K562 (cell line): ENCODE measurements around the gene DCAF8. TPM values are rescaled to one million over a fixed set of nuclear protein-coding genes. Genes with fewer than 3 reads are reported as not detected.

Experiments
- BDP1 ChIP-seq: IDR thresholded peaks from 3 replicates; pipeline ENCODE4 v1.6.1; 2011; ENCODE audit not compliant: insufficient read length, insufficient read depth
- MCM3 ChIP-seq: fragments of 450-650 bp; IDR thresholded peaks from 2 replicates; pipeline ENCODE4 v1.6.1; 2016
- MYC ChIP-seq, 2 experiments: fragments of 250-450 bp in 1 of 2; sonication (Bioruptor Pico) in 1 of 2; IDR thresholded peaks; 2 replicates each; pipeline versions ENCODE4 v1.5.1 to v1.6.1; 2012 to 2021; ENCODE audit warnings: low read depth in 2 of 2, borderline replicate concordance in 1 of 2, improper control_type of control experiment in 1 of 2, low read length in 1 of 2, mild to moderate bottlenecking in 1 of 2, moderate library complexity in 1 of 2
- NFATC3 ChIP-seq: fragments of 450-650 bp; IDR thresholded peaks from 2 replicates; pipeline ENCODE4 v1.6.1; 2017; ENCODE audit warnings: mild to moderate bottlenecking
- POLR3A ChIP-seq: IDR thresholded peaks from 2 replicates; pipeline ENCODE4 v1.6.1; 2011; ENCODE audit warnings: borderline replicate concordance, mild to moderate bottlenecking, moderate library complexity; ENCODE audit not compliant: insufficient read length, insufficient read depth; ENCODE audit errors: extremely low read depth
- SRSF1 ChIP-seq: fragments of 200-400 bp; formaldehyde crosslinking; IDR thresholded peaks from 2 replicates; pipeline ENCODE4 v1.6.1; 2017; ENCODE audit warnings: mild to moderate bottlenecking, low read depth, low read length, moderate library complexity
- TCF7L2 ChIP-seq: fragments of 150-350 bp; IDR thresholded peaks from 2 replicates; pipeline ENCODE4 v1.6.1; 2016; ENCODE audit warnings: low read depth, mild to moderate bottlenecking, low read length, moderate library complexity
- U2AF2 ChIP-seq: fragments of 200-400 bp; formaldehyde crosslinking; optimal IDR thresholded peaks from 2 replicates; pipeline ENCODE3; 2017; ENCODE audit warnings: low read depth, mild to moderate bottlenecking, low read length
- XRCC3 ChIP-seq: fragments of 450-650 bp; IDR thresholded peaks from 2 replicates; pipeline ENCODE4 v1.6.1; 2017; ENCODE audit warnings: mild to moderate bottlenecking, moderate library complexity
- ZBTB8A ChIP-seq: fragments of 450-650 bp; IDR thresholded peaks from 2 replicates; pipeline ENCODE4 v1.6.1; 2018; ENCODE audit warnings: mild to moderate bottlenecking, moderate library complexity; ENCODE audit not compliant: partially characterized antibody
- ZFP30 ChIP-seq: fragments of 250-450 bp; sonication (Bioruptor Pico); IDR thresholded peaks from 2 replicates; pipeline ENCODE4 v1.8.0; 2022; ENCODE audit warnings: moderate library complexity, mild to moderate bottlenecking, inconsistent platforms, borderline replicate concordance
- ZNF384 ChIP-seq: IDR thresholded peaks from 2 replicates; pipeline ENCODE4 v1.6.1; 2012; ENCODE audit warnings: low read depth, low read length, improper control_type of control experiment
- ZNF589 ChIP-seq: fragments of 200-800 bp; sonication (Bioruptor generic); IDR thresholded peaks from 2 replicates; pipeline ENCODE4 v1.6.1; 2016; ENCODE audit warnings: low read depth, missing genetic modification characterization, missing compliant biosample characterization
- polyA plus RNA-seq, 8 experiments: library from polyadenylated mRNA; depleted of rRNA in 4 of 8; stranded (reverse) in 5 of 8; unstranded in 3 of 8; fragments of >200 nt; fragmentation: Nextera tagmentation in 2 of 8; fragmentation: Illumina TruSeq in 1 of 8; extraction: Ambion mirVana in 2 of 8; extraction: Trizol in 1 of 8; gene quantifications; 2 replicates each; pipeline versions ENCODE4 v1.2.1 to v1.2.3, GENCODE V29; 2011 to 2014; ENCODE audit warnings: inconsistent platforms in 1 of 8, missing spikeins in 1 of 8
- total RNA-seq, 7 experiments: library from RNA; depleted of rRNA in 6 of 7; stranded (reverse); fragments of >200 nt in 6 of 7; fragmentation: Illumina TruSeq in 2 of 7; extraction: Trizol in 2 of 7; gene quantifications; 2 replicates each; pipeline versions ENCODE4 v1.2.1 to v1.2.3, GENCODE V29; 2011 to 2021; ENCODE audit warnings: low replicate concordance in 1 of 7
- TF ChIP-seq, protein P1 (sequence below), 2 experiments: IDR thresholded peaks; 2 replicates each; pipeline ENCODE4 v1.6.1; 2011; ENCODE audit warnings: borderline replicate concordance in 1 of 2, control low read depth in 1 of 2, low read depth in 1 of 2, low read length in 1 of 2, mild to moderate bottlenecking in 1 of 2, mixed read lengths in 1 of 2, moderate library complexity in 1 of 2; ENCODE audit not compliant: insufficient read depth in 1 of 2, insufficient read length in 1 of 2, poor library complexity in 1 of 2, severe bottlenecking in 1 of 2; ENCODE audit errors: extremely low read depth in 1 of 2
- TF ChIP-seq, protein P2 (sequence below): fragments of 450-650 bp; formaldehyde crosslinking; IDR thresholded peaks from 2 replicates; pipeline ENCODE4 v1.4.0; 2020; ENCODE audit warnings: mild to moderate bottlenecking, moderate library complexity
- TF ChIP-seq, protein P3 (sequence below): fragments of 250-450 bp; sonication (Bioruptor Pico); IDR thresholded peaks from 2 replicates; pipeline ENCODE4 v1.8.0; 2021; ENCODE audit warnings: moderate library complexity, mild to moderate bottlenecking, inconsistent platforms
- TF ChIP-seq, protein P4 (sequence below): fragments of 450-650 bp; IDR thresholded peaks from one replicate; pipeline ENCODE4 v1.6.1; 2018; ENCODE audit warnings: mild to moderate bottlenecking, moderate library complexity; ENCODE audit not compliant: partially characterized antibody
- TF ChIP-seq, protein P5 (sequence below): fragments of 250-450 bp; sonication (Bioruptor Pico); IDR thresholded peaks from 2 replicates; pipeline ENCODE4 v1.8.0; 2021; ENCODE audit warnings: moderate library complexity, mild to moderate bottlenecking, inconsistent platforms
- TF ChIP-seq, protein P6 (sequence below): sonication (generic); formaldehyde crosslinking; IDR thresholded peaks from 2 replicates; pipeline ENCODE4 v1.9.0; 2022; ENCODE audit warnings: mild to moderate bottlenecking, missing genetic modification reagents
- TF ChIP-seq, protein P7 (sequence below): sonication (generic); formaldehyde crosslinking; IDR thresholded peaks from 2 replicates; pipeline ENCODE4 v1.5.0; 2020; ENCODE audit warnings: missing genetic modification reagents

DCAF8 gene
- total and polyA plus RNA-seq, 9 of the 15 experiments (the other 6 are each of a cell fraction or from before 2014, with no cell fraction given): 11.6 to 149 (median 81.3) TPM

DNA sequence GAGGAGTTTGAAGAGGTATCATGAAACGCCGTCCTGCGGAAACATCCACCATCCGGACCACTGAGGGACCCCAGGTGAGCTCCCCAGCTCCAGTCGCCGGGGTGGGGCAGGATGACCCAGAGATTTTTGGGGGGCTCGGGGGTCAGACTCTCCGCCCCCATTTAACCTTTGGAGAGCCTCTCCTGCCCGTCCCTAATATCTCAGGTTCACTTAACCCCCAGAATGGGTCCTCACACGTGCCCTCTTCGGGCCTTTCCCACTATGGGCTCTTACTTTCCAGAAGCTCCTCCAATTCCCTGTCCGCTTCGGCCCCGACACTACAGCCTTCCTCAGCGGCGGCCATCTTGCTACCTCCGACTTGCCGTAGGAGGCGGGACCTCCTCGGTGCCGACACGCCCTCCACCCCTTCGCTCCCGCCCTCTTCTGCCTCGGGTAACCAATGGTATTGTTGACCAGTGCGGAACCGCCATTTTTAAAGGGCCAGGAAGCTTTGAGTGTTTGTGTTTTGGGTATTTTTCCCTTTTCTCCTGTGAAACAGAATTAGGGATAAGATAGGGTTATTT is 22.5 kb upstream of the DCAF8 start, which contains the start of gene PEX19 (continued):
- TF ChIP-seq, protein P1, sequence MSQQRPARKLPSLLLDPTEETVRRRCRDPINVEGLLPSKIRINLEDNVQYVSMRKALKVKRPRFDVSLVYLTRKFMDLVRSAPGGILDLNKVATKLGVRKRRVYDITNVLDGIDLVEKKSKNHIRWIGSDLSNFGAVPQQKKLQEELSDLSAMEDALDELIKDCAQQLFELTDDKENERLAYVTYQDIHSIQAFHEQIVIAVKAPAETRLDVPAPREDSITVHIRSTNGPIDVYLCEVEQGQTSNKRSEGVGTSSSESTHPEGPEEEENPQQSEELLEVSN (IDR thresholded peaks at IDR 0.05; ENCODE audit: borderline replicate concordance in 1 of 2, extremely low read depth in 1 of 2, insufficient read depth in 1 of 2, insufficient read length in 1 of 2, low read depth in 1 of 2, low read length in 1 of 2, poor library complexity in 1 of 2, severe bottlenecking in 1 of 2): no peak
- no peak for TF ChIP-seq SRSF1
- no peak for TF ChIP-seq ZFP30
- no peak for TF ChIP-seq NFATC3
- no peak for TF ChIP-seq ZBTB8A
- no peak for TF ChIP-seq ZNF589 (CRISPR knock-in tag)
- TF ChIP-seq, protein P2, sequence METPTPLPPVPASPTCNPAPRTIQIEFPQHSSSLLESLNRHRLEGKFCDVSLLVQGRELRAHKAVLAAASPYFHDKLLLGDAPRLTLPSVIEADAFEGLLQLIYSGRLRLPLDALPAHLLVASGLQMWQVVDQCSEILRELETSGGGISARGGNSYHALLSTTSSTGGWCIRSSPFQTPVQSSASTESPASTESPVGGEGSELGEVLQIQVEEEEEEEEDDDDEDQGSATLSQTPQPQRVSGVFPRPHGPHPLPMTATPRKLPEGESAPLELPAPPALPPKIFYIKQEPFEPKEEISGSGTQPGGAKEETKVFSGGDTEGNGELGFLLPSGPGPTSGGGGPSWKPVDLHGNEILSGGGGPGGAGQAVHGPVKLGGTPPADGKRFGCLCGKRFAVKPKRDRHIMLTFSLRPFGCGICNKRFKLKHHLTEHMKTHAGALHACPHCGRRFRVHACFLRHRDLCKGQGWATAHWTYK (CRISPR knock-in tag): no peak
- TF ChIP-seq MCM3: no peak
- TF ChIP-seq, protein P3, sequence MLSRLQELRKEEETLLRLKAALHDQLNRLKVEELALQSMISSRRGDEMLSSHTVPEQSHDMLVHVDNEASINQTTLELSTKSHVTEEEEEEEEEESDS (CRISPR knock-in tag): no peak
- TF ChIP-seq TCF7L2: no peak
- TF ChIP-seq U2AF2: no peak
- TF ChIP-seq MYC (IDR thresholded peaks at IDR 0.05; ENCODE audit: low read depth, low read length): 0 out of 2 replicates have a peak, but pooled peaks have one; percentile 20
- no peak for TF ChIP-seq MYC (CRISPR knock-in tag; IDR thresholded peaks at IDR 0.05; ENCODE audit: borderline replicate concordance, low read depth)
- TF ChIP-seq POLR3A: no peak
- TF ChIP-seq BDP1: no peak
- TF ChIP-seq, protein P4, sequence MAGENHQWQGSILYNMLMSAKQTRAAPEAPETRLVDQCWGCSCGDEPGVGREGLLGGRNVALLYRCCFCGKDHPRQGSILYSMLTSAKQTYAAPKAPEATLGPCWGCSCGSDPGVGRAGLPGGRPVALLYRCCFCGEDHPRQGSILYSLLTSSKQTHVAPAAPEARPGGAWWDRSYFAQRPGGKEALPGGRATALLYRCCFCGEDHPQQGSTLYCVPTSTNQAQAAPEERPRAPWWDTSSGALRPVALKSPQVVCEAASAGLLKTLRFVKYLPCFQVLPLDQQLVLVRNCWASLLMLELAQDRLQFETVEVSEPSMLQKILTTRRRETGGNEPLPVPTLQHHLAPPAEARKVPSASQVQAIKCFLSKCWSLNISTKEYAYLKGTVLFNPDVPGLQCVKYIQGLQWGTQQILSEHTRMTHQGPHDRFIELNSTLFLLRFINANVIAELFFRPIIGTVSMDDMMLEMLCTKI: no peak
- TF ChIP-seq, protein P5, sequence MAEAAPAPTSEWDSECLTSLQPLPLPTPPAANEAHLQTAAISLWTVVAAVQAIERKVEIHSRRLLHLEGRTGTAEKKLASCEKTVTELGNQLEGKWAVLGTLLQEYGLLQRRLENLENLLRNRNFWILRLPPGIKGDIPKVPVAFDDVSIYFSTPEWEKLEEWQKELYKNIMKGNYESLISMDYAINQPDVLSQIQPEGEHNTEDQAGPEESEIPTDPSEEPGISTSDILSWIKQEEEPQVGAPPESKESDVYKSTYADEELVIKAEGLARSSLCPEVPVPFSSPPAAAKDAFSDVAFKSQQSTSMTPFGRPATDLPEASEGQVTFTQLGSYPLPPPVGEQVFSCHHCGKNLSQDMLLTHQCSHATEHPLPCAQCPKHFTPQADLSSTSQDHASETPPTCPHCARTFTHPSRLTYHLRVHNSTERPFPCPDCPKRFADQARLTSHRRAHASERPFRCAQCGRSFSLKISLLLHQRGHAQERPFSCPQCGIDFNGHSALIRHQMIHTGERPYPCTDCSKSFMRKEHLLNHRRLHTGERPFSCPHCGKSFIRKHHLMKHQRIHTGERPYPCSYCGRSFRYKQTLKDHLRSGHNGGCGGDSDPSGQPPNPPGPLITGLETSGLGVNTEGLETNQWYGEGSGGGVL (CRISPR knock-in tag): no peak
- TF ChIP-seq, protein P6, sequence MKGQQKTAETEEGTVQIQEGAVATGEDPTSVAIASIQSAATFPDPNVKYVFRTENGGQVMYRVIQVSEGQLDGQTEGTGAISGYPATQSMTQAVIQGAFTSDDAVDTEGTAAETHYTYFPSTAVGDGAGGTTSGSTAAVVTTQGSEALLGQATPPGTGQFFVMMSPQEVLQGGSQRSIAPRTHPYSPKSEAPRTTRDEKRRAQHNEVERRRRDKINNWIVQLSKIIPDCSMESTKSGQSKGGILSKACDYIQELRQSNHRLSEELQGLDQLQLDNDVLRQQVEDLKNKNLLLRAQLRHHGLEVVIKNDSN (CRISPR knock-in tag): no peak
- no peak for TF ChIP-seq ZNF384
- TF ChIP-seq, protein P7, sequence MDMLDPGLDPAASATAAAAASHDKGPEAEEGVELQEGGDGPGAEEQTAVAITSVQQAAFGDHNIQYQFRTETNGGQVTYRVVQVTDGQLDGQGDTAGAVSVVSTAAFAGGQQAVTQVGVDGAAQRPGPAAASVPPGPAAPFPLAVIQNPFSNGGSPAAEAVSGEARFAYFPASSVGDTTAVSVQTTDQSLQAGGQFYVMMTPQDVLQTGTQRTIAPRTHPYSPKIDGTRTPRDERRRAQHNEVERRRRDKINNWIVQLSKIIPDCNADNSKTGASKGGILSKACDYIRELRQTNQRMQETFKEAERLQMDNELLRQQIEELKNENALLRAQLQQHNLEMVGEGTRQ (CRISPR knock-in tag): no peak
- no peak for TF ChIP-seq XRCC3
